MV-4-11 (cell line): ENCODE data around the gene RRN3.
"Not testable (repeated sequence)": the region's sequence is repeated elsewhere in the genome, so short reads cannot be mapped to it uniquely, and the experiment has no call there.

Experiments used
- DNase-seq: peaks from one replicate; lab custom pipeline; 2025; lab: John Stamatoyannopoulos, UW

RRN3 gene

GRCh38 chr16:15051387-15051951, 42.6 kb downstream of the RRN3 start:
- DNase-seq, result peak; percentile 78

- not testable (repeated sequence) for DNase-seq
Measured at GRCh38 chr16:15050440-15050839, 43.6 kb downstream of the RRN3 start.

DNA sequence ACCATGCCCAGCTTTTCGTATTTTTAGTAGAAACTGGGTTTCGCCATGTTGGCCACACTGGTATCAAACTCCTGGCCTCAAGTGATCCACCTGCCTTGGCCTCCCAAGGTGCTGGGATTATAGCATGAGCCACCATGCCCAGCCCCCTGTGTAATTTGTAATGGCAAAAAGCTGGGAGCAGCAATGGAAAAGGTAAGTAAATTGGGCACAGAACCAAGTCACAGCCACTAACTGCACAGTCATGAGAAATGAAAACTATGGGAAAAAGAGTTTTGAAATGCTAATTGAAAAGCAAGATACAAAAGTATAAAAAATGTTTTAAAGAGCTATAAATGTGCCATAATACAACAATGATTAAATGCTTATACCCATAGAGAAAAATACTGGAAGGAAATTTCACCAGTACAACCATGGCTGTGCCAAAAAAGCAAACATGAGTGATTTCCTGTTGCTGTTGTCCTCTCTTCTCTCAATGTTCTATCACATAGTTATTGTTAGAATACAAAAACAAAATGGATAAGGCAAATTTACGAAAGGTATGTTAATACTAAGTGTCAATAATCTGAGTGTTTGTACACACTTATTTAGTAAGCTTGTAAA, 44.4 kb downstream of the RRN3 start:
- no peak for DNase-seq

DNA sequence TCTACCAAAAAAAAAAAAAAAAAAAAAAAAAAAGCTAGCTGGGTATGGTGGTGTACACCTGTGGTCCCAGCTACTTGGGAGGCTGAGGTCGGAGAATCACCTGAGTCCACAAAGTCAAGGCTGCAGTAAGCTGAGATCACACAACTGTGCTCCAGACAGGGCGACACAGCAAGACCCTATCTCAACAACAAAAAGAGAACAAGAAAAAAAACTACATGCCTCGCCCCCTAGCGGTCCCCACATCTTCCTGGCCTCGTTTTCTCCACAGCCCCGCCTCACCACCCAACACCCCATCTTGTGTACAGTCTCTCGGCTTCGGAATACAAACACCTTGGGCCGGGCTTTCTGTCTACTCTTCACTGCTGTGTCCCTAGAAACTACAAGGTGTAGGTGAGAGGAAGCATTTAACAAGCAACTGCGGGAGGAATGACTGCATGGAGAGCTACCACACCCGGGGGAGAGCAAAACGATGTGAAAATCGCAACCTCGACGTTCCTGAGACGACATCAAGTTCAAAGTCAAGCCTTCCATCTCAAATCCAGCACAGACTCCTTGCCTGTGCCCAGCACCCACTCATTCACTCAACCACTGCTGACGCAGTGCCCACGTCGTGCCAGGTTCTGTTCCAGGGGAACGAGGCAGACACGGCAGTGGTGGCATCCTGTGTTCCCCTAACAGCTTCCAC, 47.2 kb downstream of the RRN3 start:
- DNase-seq, result no peak

GRCh38 chr16:15045270-15045669, 48.8 kb downstream of the RRN3 start:
- DNase-seq, result not testable (repeated sequence)

GRCh38 chr16:15044286-15044685, 49.8 kb downstream of the RRN3 start:
- no peak for DNase-seq

DNA sequence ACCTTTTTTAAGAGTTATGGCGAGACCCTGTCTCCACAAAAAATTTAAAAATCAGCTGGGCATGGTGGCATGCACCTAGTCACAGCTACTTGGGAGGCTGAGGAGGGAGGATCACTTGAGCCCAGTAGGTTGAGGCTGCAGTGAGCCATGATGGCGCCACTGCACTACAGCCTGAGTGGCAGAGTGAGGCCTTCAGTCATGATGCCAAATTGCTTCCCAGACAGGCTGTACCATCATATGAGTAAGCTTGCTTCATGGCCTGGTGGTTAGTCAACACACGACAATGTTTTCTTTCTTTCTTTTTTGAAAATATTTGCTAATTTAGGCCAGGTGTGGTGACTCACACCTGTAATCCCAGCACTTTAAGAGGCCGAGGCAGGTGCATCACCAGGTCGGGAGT, 50.7 kb downstream of the RRN3 start:
- no peak for DNase-seq

DNA sequence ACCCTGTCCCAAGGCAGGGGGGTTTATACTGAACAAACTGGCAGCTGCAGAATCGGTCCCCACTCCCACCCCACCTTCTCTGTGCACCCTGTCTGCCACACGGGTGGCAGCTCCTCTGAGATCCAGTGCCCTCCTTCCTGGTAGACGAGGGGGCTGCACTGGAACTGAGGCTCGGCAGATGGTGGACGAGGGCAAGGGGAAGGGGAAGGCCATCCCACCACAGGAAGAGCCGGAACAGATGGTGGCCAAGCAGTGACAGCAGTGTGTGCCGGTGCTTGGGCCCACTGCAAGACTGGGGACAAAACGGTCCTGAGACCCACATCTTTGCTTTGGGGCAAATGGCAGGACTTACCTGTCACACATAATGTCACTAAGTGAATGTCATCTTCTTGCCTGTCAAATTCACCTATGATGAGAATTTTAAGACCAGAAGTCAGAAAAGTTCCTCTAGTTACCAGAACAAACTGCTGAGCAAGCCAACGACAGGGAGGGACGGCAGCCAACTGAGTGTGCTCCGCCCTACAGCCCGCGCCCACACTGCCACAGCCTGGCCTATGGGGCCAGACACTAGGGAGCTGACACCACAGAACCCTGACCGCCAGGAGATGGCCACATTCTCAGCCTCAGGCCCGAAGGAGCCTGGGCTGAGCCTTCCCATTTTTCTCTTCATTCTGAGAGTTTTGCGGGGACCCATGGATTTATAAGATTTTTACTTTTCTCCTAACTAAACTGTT, 52.6 kb downstream of the RRN3 start:
- DNase-seq, result peak; percentile 24

DNA sequence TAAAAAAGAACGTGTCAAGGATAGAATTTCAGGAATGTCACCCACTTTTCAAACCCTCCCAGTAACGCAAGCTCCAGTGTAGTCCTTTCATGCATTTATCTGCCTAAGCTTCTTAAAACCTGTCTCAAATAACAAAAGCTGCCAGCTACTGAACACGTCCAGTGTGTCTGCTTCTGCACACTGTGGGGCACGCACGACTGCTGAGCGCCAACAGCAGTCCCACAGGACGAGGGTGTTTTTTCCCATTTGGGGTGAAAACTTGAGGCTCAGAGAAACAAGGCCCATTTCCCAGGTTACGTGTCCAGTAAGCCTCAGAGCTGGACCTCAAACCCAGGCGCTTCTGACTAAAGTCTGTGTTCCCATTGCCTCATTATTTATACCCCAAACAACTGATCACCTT, 55.4 kb downstream of the RRN3 start:
- DNase-seq, result no peak

DNA sequence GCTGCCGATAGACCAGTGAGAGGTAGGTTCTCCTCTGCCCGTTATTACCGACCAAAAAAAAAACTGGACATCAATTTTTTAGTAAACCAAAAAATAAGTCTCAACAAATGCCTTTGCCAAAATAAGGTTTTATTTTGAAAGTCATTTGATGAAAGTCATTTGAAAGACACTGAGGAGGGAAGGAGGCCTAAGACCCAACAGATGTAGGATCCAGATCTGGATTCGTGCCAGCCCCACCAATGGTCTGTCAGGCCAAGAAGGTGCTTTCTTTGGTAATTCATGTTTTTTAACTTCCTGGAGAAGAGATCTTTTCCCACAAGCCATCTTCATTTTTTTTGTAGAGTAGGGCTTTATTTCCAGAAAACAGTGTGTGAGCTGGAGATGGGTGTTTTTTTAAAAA, 56.3 kb downstream of the RRN3 start:
- no peak for DNase-seq

DNA sequence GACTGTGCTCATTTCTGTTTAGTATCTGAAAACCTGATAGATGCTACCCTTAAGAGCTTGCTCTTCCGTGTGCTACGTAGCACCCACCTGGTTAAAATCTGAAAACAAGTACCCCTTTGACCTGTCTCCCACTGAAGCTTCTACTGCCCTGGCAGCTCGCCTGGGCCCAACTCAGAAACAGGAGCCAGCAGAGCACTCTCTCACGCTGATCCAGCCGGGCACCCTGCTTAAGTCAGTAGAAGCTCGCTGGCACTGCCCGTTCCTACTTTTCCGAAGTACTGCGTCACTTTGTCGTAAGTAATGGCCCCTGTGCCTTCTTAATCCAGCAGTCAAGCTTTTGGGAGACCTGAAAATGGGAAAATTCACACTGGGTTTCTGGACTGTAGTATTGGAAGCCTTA, 57.1 kb downstream of the RRN3 start:
- DNase-seq, result no peak

GRCh38 chr16:15035163-15035729, 58.8 kb downstream of the RRN3 start:
- no peak for DNase-seq

- DNase-seq, result peak; percentile 13
Measured at GRCh38 chr16:15034266-15035162, 59.6 kb downstream of the RRN3 start.

GRCh38 chr16:15033309-15033707, 60.8 kb downstream of the RRN3 start:
- no peak for DNase-seq

DNA sequence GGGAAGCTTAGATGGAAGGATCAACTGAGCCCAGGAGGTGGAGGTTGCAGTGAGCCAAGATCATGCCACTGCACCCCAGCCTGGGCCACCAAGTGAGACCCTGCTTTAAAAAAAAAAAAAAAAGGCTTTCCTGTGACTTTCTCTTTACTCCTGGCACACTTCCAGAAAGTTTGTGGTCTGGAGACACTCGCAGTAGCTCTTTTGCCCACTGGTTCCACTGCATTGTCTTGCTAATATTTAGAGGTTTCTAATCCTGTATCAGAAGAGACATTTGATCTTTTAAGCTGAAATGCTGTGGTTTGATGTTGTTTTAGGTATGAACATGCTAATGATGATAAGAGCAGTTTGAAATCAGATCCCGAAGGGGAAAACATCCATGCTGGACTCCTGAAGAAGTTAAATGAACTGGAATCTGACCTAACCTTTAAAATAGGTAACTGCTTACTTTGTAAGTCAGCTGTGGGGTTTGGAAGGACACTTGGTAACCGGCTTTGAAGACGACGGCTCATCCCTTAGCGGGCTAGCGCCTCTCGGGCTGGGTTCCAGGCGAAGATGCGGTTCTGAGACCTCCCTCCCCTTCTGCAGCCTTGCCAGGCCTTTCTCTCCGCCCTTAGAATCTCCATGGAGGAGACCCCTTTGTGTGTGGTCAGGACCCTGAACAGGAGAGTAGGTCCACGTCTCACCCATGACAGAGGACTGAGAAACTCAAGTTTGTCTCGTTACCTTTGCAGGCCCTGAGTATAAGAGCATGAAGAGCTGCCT, 61.3 kb downstream of the RRN3 start:
- DNase-seq, result peak; percentile 39

DNA sequence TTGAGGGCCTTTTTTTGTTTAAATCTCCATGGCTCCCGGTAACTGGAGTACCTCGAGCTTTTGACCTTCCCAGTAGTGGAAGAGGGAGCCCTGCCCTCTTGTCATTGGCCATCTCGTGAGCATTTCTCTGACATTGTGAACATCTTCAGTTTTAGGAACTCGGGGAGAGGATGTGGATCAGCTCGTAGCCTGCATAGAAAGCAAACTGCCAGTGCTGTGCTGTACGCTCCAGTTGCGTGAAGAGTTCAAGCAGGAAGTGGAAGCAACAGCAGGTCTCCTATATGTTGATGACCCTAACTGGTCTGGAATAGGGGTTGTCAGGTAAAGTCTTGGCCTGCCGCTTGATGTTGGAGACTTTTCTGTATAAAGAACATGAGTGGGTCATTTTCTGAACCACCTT, 62.5 kb downstream of the RRN3 start:
- DNase-seq, result peak; percentile 66

- peak; percentile 88 for DNase-seq
Measured at GRCh38 chr16:15031179-15031578, 62.9 kb downstream of the RRN3 start.

- DNase-seq, result not testable (repeated sequence)
Measured at GRCh38 chr16:15029749-15030148, 64.3 kb downstream of the RRN3 start.

DNA sequence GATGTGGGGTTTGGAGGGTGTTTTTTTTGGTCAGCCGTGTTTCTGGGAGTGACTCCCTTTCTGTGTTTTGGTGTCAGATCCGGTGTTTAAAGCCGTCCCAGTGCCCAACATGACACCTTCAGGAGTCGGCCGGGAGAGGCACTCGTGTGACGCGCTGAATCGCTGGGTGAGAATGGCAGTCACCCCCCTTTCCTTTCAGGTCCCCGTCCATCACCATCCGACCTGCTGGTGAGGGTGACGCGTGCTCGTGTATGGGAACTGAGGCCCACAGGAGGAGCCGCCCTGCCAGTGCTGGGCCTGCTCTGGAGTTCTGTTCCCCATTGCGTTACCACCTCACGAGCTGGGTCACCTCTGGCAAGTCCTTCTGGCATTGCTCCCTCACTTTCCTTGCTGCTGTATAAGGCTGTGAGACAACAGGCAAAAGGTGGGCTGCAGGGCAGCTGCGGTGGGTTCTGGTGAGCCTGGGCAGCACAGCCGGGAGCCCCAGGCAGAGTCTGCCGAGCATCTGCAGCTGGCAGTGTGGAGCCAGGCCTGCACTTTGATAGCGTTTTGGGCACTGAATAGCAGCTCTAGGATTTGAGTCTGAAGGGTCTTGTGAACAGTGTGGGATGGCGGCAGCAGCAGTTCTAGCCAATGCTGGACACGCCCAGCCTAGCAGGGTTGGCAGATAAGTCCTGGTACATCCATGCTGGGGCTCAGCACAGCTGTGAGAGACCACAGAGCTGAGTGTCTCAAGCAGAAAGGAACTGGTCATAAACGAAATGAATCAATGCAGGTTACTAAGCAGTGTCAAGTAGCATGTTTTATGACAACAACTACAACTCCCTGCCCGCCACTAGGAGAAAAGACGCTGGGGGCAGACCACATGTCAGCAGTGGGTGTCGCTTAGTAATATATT, 65.0 kb downstream of the RRN3 start:
- DNase-seq, result peak; percentile 75

DNA sequence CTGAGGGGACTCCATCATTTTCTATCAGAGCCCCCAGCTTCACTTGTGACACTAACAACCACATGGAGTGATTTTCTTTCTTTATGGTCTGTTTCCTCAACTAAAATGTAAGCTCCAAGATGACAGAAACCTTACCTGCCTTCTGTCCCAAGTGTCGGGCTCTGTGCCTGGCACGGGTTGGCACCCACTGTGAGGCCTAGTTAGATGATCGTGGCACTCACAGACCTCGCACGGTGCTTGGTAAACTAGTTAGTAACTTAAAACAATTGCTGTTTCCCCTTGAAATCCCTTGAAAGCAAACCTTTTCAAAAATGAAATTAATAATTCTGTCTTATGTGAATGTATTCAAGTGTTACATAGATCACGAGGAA, 65.7 kb downstream of the RRN3 start:
- not testable (repeated sequence) for DNase-seq
